Loucy (cell line): ENCODE measurements around the gene HMGN4.

ENCODE experiments used
- CTCF ChIP-seq: fragments of 200-600 bp; sonication (generic); conservative IDR thresholded peaks from 2 replicates; pipeline ENCODE4 v1.5.1; 2014; ENCODE audit warnings: mild to moderate bottlenecking, antibody characterized with exemption, low read length
- EZH2phosphoT487 ChIP-seq: fragments of 200-600 bp; IDR thresholded peaks from 2 replicates; pipeline ENCODE4 v1.6.1; 2018; ENCODE audit warnings: antibody characterized with exemption, mild to moderate bottlenecking, moderate library complexity, borderline replicate concordance

GRCh38 chr6:26497610-26498009 is 40.6 kb upstream of the HMGN4 start:
- TF ChIP-seq CTCF, result no peak
- TF ChIP-seq EZH2phosphoT487, result no peak
